Mononuclear cell (primary cell): ENCODE data around the gene RNPEP. TPM values are rescaled to one million over a fixed set of nuclear protein-coding genes. Genes with fewer than 3 reads are reported as not detected.
"Not testable (repeated sequence)": the region's sequence is repeated elsewhere in the genome, so short reads cannot be mapped to it uniquely, and the experiment has no call there.

Experiments used
- H3K27me3 ChIP-seq: 2 replicates; pipeline ENCODE4 v1.6.0; 2011; ENCODE audit warnings: low read length, control low read depth; ENCODE audit not compliant: insufficient read depth
- H3K4me1 ChIP-seq: 2 replicates; pipeline ENCODE4 v1.5.1; 2011; ENCODE audit warnings: mild to moderate bottlenecking, low read length, control low read depth; ENCODE audit not compliant: insufficient read depth
- H3K4me3 ChIP-seq: 2 replicates; pipeline ENCODE4 v1.5.1; 2011; ENCODE audit warnings: mild to moderate bottlenecking, low read length, moderate library complexity
- H3K9me3 ChIP-seq: 2 replicates; pipeline ENCODE4 v1.5.1; 2011; ENCODE audit warnings: low read depth, mild to moderate bottlenecking, control low read depth, low read length
- total RNA-seq: library from RNA; depleted of rRNA; stranded (reverse); fragments of >200 nt; gene quantifications from one replicate; pipeline ENCODE4 v1.2.3, GENCODE V29; 2012

Gene RNPEP
- total RNA-seq, 1 donor, result 41.3 TPM

DNA sequence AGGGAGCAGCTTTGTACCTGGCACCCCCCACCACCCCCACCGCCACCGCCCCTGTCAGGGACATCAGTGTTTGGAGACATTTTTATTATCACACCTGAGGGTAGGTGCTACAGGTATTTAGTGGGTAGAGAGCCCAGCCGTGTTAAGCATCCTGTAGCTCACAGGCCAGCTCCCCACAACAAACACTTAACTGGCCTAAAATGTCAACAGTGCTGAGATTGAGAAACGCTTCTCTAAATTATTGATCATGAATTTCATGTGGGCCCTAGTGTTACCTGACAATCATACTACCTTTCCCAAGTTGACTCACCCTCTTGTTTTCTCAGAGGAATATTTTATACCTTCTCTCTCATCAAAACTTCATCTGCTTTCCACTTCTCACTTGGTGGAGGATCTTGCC lies 49.3 kb downstream of the RNPEP start:
- H3K4me3 ChIP-seq, result no peak overlapping the region
- no peaks in the 10 kb centered on the region for H3K27me3 ChIP-seq
- H3K9me3 ChIP-seq, result no peaks in the 10 kb centered on the region
- H3K4me1 ChIP-seq, result no peaks in the 10 kb centered on the region

DNA sequence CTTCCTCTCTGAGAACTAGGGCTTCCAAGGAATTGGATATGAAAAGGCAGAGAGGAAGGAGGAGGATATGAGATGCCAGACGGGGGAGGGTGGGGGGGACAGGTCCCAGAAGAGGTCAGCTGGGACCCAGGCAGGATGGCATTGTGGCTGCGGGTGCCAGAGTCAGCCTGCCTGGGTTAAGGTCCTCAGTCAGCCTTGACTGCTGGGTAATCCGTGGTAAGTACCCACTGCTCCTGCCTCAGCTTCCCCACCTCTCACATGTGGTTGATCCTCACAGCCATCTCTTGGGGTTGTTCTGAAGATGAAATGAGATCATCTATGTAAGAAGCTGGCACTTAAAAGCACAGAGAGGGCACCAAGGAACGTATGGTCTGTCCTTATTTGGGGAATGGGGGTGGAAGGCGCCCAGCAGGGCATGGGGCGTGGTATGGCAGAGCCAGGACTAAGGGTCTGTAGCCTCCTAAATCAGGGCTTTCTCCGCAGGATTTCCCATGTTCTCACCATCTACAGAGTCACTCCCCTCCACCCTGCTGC lies 51.8 kb downstream of the RNPEP start:
- H3K4me1 ChIP-seq, result no peaks in the 10 kb centered on the region
- H3K27me3 ChIP-seq, result no peaks in the 10 kb centered on the region
- H3K9me3 ChIP-seq, result no peaks in the 10 kb centered on the region
- no peak overlapping the region for H3K4me3 ChIP-seq

DNA sequence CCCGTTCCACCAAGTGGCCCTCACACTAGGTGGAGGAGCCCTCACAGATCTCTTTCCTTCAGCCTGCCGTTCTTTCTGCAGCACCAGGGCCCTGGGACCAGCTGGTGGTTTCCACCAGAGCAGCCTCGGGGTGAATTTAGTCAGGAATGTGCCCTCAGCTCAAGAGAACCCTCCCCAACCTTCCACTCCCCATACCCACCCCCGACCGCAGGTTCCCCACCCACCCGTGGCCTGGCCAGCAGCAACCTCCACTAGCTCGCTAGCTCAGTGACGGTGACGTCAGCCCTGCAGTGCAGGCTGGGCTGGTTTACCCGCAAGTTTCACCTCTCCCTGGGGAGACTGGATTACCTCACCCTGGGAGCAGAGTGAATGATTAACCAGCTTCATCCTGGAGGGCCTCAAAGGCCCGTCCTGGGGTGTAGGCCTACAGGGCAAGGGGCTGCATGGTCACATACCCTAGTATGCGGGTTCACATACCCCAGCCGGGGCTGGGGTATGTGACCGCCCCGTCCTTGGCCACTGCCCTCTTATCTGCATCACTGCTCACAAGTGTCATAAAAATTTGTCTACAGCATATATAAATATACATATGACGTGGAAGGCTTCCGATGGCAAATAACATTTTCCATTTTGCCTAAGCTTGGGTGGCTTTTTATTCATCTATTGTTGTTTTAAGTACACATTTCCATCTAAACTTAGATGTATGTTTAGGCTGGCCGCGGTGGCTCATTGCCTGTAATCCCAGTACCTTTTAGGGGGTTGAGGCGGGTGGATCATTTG lies 52.4 kb downstream of the RNPEP start:
- Histone ChIP-seq H3K27me3 (no peaks in the 10 kb centered on the region), H3K4me3 (no peak overlapping the region), H3K9me3 (no peaks in the 10 kb centered on the region), H3K4me1 (no peaks in the 10 kb centered on the region)

DNA sequence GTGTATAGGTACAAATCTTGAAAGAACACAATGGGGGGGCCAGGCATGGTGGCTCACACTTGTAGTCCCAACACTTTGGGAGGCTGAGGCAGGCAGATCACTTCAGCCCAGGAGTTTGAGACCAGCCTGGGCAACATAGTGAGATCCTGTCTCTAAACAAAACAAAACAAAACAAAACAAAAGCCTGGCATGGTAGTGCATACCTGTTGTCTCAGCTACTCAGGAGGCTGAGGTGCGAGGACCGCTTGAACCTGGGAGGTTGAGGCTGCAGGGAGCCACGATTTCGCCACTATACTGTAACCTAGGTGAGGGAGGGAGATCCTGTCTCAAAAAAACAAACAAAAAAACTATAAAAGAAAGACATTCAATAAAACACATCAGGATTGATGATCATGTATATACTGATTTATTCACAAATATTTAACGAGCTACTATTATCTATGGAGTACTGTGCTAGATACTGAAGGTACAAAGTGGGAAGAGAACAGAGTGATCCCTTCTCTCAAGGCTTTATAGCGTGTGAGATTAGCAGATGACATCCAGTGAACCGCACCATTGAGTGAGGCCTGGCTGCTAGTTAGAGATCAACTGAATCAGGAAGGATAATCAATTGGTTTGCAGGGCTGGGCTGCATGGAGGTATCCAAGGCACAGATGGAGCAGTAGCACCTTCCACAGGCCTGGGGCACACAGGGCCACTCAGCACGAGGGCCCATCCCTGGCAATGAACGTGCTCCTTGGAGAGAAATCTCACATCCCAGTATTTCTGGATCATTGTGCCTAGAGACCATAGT lies 54.3 kb downstream of the RNPEP start:
- no peak overlapping the region for H3K4me3 ChIP-seq
- H3K27me3 ChIP-seq, result no peaks in the 10 kb centered on the region
- no peaks in the 10 kb centered on the region for H3K4me1 ChIP-seq
- no peaks in the 10 kb centered on the region for H3K9me3 ChIP-seq

DNA sequence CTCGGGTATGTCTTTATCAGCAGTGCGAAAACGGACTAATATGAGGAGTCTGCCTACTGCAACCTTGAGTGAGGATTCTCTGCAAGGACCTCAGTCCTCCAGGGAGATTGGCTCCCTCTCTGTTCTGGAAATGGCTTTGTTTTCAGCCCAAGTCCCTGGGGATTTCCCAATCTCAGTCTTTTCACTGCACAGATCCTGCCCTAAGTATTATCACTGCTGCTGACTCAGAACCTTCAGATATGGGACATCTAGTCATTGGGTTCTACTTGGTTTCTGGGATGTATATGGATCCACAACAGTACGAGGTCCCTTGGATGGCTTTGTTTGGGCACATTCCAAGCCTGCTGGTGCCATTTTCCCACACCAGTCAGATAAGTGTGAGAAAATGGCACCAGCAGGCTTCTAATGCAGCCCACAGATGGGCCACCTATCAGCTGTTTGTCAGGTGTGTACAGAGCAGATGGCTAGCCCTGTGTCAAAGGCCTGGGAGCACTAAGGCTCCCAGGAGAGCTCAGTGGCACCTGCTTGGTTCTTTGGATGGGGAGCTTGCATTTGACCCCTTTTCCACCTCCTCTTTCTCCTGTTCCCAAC lies 55.4 kb downstream of the RNPEP start:
- no peaks in the 10 kb centered on the region for H3K27me3 ChIP-seq

DNA sequence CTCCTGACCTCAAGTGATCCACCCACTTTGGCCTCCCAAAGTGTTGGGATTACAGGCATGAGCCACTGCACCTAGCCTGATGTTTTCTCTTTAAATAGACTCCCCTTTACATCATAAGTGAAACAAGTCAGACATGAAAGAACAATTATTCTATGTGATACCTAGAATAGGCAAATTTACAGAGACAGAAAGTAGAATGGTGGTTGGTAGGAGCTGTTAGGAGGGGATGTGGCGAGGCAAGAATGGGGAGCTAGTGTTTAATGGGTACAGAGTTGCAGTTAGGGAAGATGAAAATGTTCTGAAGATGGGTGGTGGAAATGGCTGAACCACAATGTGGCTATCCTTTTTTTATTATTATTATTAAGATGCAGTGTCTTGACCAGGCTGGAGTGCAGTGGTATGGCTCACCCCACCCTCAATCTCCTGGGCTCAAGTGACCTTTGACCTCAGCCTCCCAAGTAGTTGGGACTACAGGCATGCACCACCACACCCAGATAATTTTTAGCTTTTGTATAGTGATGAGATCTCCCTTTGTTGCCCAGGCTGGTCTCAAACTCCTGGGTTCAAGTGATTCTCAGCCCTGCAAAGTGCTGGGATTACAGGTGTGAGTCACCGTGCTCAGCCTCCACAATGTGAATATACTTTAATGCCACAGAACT lies 56.4 kb downstream of the RNPEP start:
- no peaks in the 10 kb centered on the region for H3K9me3 ChIP-seq
- no peaks in the 10 kb centered on the region for H3K27me3 ChIP-seq
- H3K4me3 ChIP-seq, result no peak overlapping the region
- H3K4me1 ChIP-seq, result no peaks in the 10 kb centered on the region

More for the DNA sequence above, 55.4 kb downstream of the RNPEP start:
- Histone ChIP-seq H3K4me1 (no peaks in the 10 kb centered on the region), H3K9me3 (no peaks in the 10 kb centered on the region), H3K4me3 (no peak overlapping the region)

DNA sequence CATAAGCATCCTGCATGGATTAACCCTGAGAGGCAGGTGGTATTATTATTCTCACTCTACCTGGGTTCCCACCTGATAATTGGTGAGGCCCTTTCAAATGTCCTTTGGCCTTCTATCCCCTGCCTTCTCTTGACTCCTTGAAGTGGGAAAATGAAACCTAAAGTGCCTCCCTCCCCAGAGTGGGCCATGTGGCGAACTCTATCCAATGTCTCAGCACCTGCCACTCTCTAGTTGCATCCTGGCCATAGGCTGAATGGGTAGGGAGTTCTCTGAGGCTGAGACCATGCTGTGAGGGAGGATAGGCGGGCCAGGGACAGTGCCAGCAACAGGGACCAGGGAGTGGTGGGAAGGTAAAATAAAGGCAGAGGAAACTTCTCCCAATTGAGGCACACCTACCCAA lies 63.3 kb downstream of the RNPEP start:
- Histone ChIP-seq H3K4me1 (no peaks in the 10 kb centered on the region), H3K9me3 (no peaks in the 10 kb centered on the region), H3K4me3 (no peak overlapping the region), H3K27me3 (no peaks in the 10 kb centered on the region)

DNA sequence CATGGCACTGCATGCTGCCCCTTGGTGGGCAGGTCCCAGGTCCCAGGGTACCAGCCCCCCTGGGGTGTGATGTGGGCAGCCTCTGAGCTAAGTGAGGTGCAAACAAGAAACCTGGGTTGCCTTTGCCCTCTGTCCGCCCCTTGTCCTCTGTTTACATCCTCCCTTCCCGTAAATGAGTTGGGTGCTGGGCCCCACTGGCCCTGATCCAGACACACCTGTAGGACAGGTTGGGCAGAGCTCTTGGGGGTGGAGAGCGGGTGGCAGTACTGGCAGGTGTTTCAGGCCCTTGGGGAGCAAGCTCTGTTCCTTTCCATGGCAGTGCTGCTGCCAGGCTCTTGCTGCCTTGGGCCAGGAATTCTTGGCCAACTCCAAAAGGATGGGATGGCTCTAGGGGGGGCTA lies 63.8 kb downstream of the RNPEP start:
- H3K4me1 ChIP-seq, result no peaks in the 10 kb centered on the region
- H3K4me3 ChIP-seq, result no peak overlapping the region
- no peaks in the 10 kb centered on the region for H3K9me3 ChIP-seq
- no peaks in the 10 kb centered on the region for H3K27me3 ChIP-seq

DNA sequence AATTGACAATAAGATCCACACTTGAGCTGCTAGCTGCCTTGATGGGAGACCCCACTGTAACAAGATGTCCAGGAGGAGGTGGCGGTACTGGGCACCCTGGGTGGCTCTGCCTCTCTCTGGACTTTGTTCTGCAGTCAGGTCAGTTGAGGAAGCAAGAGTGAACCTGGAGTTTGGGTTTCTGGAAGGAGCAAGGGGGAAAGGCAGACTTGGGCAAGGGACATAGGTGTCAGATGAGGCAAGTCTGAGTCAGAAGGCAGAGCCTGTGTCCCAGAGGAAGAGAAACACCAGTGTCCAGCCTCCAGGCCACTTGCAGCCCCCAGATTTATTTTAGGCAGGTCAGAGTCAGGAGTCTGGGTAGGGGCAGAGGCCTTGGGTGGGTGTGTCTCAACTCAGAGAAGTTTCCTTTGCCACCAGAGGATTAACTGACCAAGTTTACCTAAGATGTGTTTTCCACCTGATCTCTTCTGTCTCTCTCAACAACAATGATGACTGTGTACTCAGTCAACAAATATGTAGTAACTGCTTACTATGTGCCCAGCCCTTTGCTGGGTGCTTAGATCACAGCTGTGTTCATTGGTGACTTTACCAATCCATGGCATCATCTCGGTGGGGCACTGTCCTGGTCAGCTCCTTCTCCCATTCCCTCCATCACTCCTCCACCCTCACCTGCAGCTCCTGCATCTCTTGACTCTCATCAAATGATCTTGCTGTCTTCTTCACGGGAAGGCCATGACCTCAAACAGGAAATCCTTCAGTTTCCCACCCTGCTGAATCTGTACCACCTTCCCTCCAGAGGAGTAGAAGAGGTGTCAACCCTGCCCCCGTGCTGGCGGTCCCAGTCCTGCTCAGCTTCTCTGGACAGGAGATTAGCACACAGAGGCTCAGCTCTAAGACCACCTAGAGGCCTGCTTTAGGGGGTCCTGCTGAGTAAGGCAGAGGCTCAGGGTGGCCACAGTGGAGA lies 64.6 kb downstream of the RNPEP start:
- Histone ChIP-seq H3K9me3 (no peaks in the 10 kb centered on the region), H3K4me1 (no peaks in the 10 kb centered on the region), H3K4me3 (no peak overlapping the region), H3K27me3 (no peaks in the 10 kb centered on the region)

DNA sequence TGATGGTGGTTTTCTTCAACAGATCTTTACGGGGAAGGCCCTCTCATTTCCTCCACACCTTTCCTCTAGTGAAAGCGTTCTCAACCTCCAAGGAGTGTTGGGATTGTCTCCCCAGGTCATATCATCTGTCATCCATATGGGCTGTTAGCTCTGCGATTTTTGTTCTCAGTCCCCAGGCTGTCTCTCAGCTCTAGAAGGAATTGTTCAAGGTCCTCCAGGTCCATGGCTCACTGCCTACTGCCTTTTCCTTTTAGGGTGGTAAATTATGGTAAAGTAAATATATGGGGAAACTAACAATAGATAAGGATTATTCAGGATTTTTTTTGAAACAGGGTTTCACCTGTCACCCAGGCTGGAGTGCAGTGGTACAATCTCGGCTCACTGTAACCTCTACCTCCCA lies 65.5 kb downstream of the RNPEP start:
- Histone ChIP-seq H3K9me3 (no peaks in the 10 kb centered on the region), H3K4me3 (no peak overlapping the region), H3K27me3 (no peaks in the 10 kb centered on the region), H3K4me1 (no peaks in the 10 kb centered on the region)

DNA sequence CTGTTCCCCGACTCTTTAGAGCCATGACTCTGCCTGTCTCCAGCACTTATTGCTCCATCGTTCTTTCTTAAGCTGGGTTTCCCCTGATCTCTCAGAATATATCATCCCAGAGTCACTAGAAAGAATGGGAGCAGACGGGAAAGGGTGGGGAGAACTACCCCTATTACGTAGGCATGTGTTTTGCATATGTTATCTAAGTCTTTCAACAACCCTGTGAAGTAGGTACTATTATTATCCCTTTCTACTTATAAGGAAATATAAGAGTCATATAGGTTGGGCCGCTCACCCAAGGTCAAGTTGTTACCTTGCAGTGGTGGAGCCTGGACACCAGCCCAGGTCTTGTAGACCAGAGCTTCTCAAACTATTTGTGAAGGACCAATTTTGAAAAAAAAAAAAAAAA lies 66.7 kb downstream of the RNPEP start:
- Histone ChIP-seq H3K4me1 (no peaks in the 10 kb centered on the region), H3K9me3 (no peaks in the 10 kb centered on the region), H3K4me3 (no peak overlapping the region), H3K27me3 (no peaks in the 10 kb centered on the region)

DNA sequence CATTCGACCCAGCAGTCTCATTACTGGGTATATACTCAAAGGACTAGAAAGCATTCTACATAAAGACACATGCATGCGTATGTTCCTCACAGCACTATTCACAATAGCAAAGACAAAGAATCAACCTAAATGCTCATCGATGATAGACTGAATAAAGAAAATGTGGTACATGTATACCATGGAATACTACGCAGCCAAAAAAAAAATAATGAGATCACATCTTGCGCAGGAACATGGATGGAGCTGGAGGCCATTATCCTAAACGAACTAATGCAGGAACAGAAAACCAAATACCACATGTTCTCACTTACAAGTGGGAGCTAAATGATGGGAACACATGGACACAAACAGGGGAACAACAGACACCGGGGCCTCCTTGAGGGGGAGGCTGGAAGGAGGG lies 71.6 kb downstream of the RNPEP start:
- Histone ChIP-seq H3K27me3 (no peaks in the 10 kb centered on the region), H3K4me3 (no peak overlapping the region), H3K9me3 (no peaks in the 10 kb centered on the region), H3K4me1 (no peaks in the 10 kb centered on the region)

DNA sequence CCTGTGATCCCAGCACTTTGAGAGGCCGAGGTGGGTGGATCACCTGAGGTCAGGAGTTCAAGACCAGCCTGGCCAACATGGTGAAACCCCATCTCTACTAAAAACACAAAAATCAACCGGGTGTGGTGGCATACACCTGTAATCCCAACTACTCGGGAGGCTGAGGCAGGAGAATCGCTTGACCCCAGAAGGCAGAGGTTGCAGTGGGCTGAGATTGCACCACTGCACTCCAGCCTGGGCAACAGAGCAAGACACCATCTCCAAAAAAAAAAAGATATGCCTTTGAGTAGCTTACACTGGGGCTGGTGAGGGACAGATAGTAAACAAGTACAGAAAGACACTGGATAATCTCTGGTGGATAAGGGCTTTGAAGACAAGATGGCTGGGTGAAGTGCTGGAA lies 72.2 kb downstream of the RNPEP start:
- H3K4me3 ChIP-seq, H3K9me3 ChIP-seq, H3K27me3 ChIP-seq, H3K4me1 ChIP-seq: not testable (repeated sequence)
